ENCODE results near the gene SLC7A8. TPM values are rescaled to one million over a fixed set of nuclear protein-coding genes. Genes with fewer than 3 reads are reported as not detected.

SLC7A8 gene
- total and polyA plus RNA-seq, 10 of the 15 experiments (the other 5 are each of a cell fraction or from before 2014, with no cell fraction given) = 0.06 to 0.28 (median 0.21) TPM; not detected in 7

DNA sequence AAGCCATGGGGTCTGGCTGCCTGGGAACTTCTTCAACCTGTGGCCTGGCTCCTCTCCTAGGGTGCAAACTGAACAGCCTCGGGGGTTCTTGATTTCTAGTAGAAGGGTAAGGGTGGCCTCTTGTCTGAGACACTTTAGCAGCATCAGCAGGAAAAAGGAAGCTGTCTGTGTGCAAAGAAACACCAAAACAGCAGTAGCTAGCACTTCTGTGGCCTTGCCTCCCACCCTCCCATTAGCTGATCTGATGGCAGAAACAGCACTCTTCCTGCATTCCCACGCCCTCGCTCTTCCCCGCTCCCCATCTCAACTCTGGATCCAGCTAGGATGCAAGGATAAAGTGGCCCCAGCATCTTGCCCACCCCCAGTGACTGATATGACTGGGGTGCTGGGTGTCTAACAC, 20.7 kb downstream of the SLC7A8 start (continued):
- no peak for TF ChIP-seq CBX5 (IDR thresholded peaks at IDR 0.05; ENCODE audit: low read depth)
- TF ChIP-seq FOXK2 (IDR thresholded peaks at IDR 0.05) = no peak
- no peak for TF ChIP-seq RELB (IDR thresholded peaks at IDR 0.05; ENCODE audit: low read depth)
- no peak for TF ChIP-seq IKZF1 (conservative IDR thresholded peaks at IDR 0.05)
- TF ChIP-seq, protein P1, sequence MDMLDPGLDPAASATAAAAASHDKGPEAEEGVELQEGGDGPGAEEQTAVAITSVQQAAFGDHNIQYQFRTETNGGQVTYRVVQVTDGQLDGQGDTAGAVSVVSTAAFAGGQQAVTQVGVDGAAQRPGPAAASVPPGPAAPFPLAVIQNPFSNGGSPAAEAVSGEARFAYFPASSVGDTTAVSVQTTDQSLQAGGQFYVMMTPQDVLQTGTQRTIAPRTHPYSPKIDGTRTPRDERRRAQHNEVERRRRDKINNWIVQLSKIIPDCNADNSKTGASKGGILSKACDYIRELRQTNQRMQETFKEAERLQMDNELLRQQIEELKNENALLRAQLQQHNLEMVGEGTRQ (IDR thresholded peaks at IDR 0.05; ENCODE audit: borderline replicate concordance, low read depth, low read length) = no peak
- TF ChIP-seq CHD2 (IDR thresholded peaks at IDR 0.05; ENCODE audit: borderline replicate concordance, low read depth, low read length) = no peak
- no peak for TF ChIP-seq HDAC2 (IDR thresholded peaks at IDR 0.05)

DNA sequence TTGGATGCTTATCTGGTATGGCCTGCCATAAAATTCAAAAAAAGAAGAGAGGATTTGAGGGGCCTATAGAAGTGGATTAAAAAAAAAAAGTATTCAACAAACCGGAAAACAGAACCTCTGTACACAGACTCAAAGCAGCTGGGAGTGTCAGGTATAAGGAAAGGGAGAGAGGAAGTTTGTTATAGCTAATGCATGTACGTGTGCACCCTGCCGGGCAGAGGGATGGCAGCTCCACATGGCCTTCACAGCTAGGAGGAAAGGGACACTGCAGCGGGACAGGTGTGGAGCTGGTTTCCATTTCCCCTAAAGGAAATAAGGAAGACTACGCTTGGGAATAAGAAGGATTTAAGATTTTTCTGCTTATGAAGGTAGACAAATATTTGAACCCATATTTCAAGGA, 21.5 kb downstream of the SLC7A8 start:
- Histone ChIP-seq H3K4me1 (ENCODE audit: control insufficient read depth, insufficient read depth, low read length) (no peaks in the 10 kb centered on the region), H3K36me3 (ENCODE audit: control insufficient read depth in 2 of 2, insufficient read depth in 2 of 2, low read length in 1 of 2) (no peaks in the 10 kb centered on the region), H3K27me3 (replicated peaks in 1 of 2; ENCODE audit: control insufficient read depth in 2 of 2, insufficient read depth in 2 of 2, low read length in 1 of 2) (peaks cover 0 to 6% of the 10 kb centered on the region in 2 experiments; a peak in 3 of 4 replicates), H4K20me1 (ENCODE audit: control insufficient read depth, insufficient read depth) (no peaks in the 10 kb centered on the region), H3K27ac (ENCODE audit: control insufficient read depth, insufficient read depth) (no peak overlapping the region), H3K4me3 (no peak overlapping the region), H3K9me3 (replicated peaks; ENCODE audit: control insufficient read depth, insufficient read depth, low read length) (no peaks in the 10 kb centered on the region), H2AFZ (ENCODE audit: control insufficient read depth, low read depth, low read length) (no peak overlapping the region), H3K9ac (ENCODE audit: control insufficient read depth, insufficient read depth, low read length) (no peak overlapping the region), H3K79me2 (ENCODE audit: control insufficient read depth, insufficient read depth, low read length) (no peaks in the 10 kb centered on the region), H3K4me2 (ENCODE audit: control insufficient read depth, insufficient read depth) (no peak overlapping the region)
- DNase-seq (ENCODE audit: low read depth, low spot score) (no peak), ATAC-seq (no peak), FAIRE-seq (no peak)
- BruUV-seq (replicated peaks) = no TSS peak
- intact Hi-C loops (cut with micrococcal nuclease; ENCODE audit: unreplicated experiment) (no loop called here), in situ Hi-C loops (cut with MboI) (no loop called here)
- CTCF ChIA-PET = interaction anchor here (1.2 kb wide), 1 partner anchor 25 kb away, joined by 4 read pairs; no protein-coding TSS in a partner anchor
- WGBS (ENCODE audit: insufficient coverage, insufficient replicate concordance, low lambda C conversion rate, missing lambda C conversion rate) = 36% methylated on average over 5 of the region's 5 CpGs
- SMC1A ChIA-PET (ENCODE audit: uncharacterized antibody, unreplicated experiment) = no interaction called here
- TF ChIP-seq ZNF274 (IDR thresholded peaks at IDR 0.05; ENCODE audit: insufficient read depth, insufficient read length) = no peak
- RAD21 ChIA-PET (ENCODE audit: unreplicated experiment) = no interaction called here
- POLR2A ChIA-PET = no interaction called here

All from GM12878 (cell line).